Right renal pelvis (tissue), 4 donors: ENCODE results near the gene ZFYVE1. TPM values are rescaled to one million over a fixed set of nuclear protein-coding genes. Genes with fewer than 3 reads are reported as not detected.

Experiments used
- DNase-seq, 4 donors: peaks; one replicate each; pipeline ENCODE4 v3.0.0-alpha.2; 2013; ENCODE audit warnings: low read depth in 4 of 4, low spot score in 3 of 4, missing footprints in 1 of 4
- polyA plus RNA-seq, 4 donors: library from polyadenylated mRNA; unstranded; fragments of 120-200 nt; gene quantifications; one replicate each; pipeline ENCODE4 v1.2.1, GENCODE V29; 2013; ENCODE audit not compliant: insufficient read length in 4 of 4

The ZFYVE1 gene
- polyA plus RNA-seq, 4 donors: 18.4 to 20.8 (median 19.7) TPM

- no peak for DNase-seq
These were observed 101.1 kb downstream of the ZFYVE1 start for GRCh38 chr14:72925815-72926291.

DNA sequence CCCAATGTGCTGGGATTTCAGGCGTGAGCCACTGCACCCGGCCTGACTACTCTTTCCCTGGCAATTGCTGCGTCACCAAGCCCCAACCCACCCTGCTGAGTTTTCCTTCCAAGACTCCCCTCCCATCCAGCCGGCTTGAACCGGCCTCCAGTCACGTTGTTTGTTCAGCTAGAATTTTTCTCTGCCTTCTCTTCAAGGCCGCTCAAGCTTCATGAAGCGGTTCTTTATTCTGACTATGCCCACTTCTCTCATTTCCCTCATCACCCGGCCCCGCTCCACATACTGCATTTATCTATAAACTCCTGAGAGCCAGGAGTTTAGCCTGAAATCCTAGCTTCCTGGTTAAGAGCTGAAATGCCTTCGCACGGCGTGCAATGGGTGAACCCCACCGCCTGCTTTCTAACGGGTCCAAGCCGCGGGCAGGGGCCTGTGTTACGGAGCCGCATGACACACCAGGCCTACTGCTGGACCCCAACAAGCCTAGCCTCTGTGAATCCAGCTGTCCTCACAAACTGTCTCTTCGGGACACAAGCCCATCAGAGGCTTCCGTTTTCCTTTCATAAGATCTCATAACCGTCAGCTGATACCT, 101.6 kb downstream of the ZFYVE1 start:
- no peak for DNase-seq

DNA sequence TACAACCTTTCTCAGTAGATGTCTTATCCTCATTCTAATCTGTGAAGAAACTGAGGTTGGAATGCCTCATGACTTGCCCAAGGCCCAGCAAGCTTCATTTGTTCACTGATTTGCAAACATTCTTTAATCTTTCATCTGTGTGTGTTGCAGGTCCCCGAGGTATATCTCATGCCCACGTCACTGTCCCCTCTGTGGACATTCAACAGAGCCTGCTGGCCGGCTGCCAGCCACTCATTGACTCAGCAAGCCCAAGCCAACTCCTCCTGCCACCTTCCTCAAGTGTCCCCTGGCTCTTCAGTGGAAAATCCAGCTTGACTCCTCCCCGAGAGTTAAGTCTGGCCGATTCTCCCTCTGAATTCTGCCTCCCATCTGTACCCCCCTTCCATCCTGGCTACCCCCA, 102.6 kb downstream of the ZFYVE1 start:
- DNase-seq: no peak

DNA sequence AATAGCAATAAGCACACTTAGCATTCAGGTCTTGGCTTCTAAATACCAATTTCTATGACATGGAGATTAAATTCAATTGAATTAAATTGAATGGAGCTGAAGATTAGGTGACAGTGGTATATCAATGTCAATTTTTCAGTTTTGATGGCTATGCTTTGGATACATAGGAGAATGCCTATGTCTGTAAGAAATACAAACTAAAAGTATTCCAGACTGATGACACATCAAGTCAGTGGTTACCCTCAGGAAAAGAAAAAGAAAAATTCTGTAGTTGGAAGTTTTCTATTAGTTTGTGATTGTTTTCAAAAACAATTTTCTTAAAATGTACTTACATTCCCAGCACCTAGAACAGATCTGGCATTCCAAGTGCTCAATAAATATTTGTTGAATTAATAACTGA, 105.5 kb downstream of the ZFYVE1 start:
- no peak for DNase-seq

DNA sequence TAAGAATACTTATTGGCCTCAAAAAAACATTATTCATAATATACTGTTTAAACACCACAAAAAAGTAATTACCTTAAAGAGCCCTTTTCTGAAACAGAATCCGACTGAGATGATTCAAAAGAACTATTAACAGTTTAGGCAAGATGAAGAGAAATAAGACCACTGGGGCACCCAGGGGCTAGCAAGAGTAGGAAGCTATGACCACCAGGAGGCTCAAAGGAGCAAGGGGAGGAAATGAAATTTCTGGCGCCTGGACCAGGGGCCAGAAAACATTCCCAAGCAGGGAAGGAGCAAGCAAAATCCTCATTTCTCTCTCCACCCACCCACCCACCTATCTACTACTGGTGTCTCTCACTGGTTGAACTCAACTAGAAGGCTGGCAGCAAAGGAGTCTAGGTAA, 106.9 kb downstream of the ZFYVE1 start:
- no peak for DNase-seq

Other genes starting within 250 kb of the ZFYVE1 start
- 1 to 10 TPM; 4.1 to 6.2 (median 5.0) TPM for gene DPF3, start 133.0 kb downstream of the ZFYVE1 start, polyA plus RNA-seq
- gene DCAF4, start 100.6 kb downstream of the ZFYVE1 start, polyA plus RNA-seq: 10 to 100 TPM; 14.4 to 22.5 (median 19.3) TPM
- 100 to 1,000 TPM; 142 to 167 (median 162) TPM for gene RBM25, start 31.4 kb upstream of the ZFYVE1 start, polyA plus RNA-seq
- 10 to 100 TPM; 69.3 to 79.5 (median 75.9) TPM for gene PSEN1, start 109.4 kb upstream of the ZFYVE1 start, polyA plus RNA-seq
- 10 to 100 TPM; 20.9 to 28.4 (median 24.3) TPM for gene PAPLN, start 210.4 kb upstream of the ZFYVE1 start, polyA plus RNA-seq